OCI-LY7 (cell line): ENCODE results near the gene USP25.

Experiments used
- EZH2phosphoT487 ChIP-seq: fragments of 200-600 bp; sonication (generic); IDR thresholded peaks from 2 replicates; pipeline ENCODE4 v1.6.1; 2018; ENCODE audit warnings: low read depth, borderline replicate concordance, mild to moderate bottlenecking, mixed run types, antibody characterized with exemption, low read length, moderate library complexity, mixed read lengths
- TF ChIP-seq, protein P1 (sequence below): fragments of 200-600 bp; sonication (generic); conservative IDR thresholded peaks from 2 replicates; pipeline ENCODE4 v1.5.1; 2014; ENCODE audit warnings: mild to moderate bottlenecking, antibody characterized with exemption, low read length, moderate library complexity, mixed read lengths

GRCh38 chr21:15768045-15768601, 38.3 kb downstream of the USP25 start:
- TF ChIP-seq, protein P1, sequence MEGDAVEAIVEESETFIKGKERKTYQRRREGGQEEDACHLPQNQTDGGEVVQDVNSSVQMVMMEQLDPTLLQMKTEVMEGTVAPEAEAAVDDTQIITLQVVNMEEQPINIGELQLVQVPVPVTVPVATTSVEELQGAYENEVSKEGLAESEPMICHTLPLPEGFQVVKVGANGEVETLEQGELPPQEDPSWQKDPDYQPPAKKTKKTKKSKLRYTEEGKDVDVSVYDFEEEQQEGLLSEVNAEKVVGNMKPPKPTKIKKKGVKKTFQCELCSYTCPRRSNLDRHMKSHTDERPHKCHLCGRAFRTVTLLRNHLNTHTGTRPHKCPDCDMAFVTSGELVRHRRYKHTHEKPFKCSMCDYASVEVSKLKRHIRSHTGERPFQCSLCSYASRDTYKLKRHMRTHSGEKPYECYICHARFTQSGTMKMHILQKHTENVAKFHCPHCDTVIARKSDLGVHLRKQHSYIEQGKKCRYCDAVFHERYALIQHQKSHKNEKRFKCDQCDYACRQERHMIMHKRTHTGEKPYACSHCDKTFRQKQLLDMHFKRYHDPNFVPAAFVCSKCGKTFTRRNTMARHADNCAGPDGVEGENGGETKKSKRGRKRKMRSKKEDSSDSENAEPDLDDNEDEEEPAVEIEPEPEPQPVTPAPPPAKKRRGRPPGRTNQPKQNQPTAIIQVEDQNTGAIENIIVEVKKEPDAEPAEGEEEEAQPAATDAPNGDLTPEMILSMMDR = no peak
- TF ChIP-seq EZH2phosphoT487 = no peak
